SHP77 (cell line): ENCODE results near the gene GAB1.

ENCODE experiments used
- DNase-seq, 2 experiments: peaks; one replicate each; lab custom pipeline; 2025; lab: John Stamatoyannopoulos, UW

GAB1 gene

DNA sequence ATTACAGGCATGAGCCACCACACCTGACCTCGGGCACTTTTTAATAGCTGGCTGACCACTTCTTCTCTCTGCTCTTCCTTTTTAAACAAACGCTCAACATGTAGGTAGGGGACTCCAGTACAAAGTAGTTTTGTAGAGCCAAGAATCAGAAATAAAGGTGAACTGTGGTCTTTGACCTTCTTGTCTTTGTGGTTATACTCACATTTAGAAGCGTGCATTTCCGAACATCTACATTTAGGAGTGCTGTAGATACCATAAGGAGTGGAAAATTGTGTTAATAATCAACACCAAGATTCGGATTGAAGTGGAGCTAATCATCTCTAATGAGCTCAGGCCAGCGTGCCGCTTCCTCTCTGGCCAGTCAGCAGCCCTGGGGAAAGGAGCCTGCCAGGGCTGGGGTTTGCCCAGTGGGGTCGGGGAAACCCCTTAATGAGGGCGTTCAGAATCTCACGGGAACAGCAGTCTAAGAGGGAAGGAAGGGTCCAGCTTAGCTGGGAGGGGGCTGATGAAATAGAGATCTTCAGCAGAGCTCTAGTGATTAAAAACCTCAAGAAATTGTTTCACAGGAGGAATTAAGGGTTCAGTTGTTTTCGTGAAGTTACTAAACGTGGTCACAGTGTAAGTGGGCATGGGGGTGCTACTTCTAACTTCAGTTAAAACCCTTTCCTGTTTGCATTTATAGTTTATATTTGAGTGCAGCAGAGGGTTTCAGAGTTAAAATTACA is 81.2 kb downstream of the GAB1 start:
- no peak for DNase-seq

DNA sequence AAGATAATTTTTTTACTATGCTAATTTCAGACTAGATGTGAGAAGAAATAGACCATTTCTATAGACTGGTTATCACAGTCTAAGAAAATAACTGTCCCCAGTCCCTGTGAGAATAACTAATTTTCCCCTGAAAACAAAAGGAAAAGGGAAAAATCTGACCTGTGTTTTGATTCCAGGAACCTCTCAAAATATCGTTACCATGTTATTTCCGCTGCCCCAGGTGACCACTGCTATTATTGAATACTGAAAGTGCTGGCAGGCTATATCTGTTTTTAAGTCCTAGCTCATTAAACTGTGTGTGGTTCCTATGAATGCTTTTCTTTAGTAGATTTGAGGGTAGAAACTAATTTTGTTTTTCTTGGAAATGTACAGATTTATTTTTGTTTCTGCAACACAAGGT is 83.6 kb downstream of the GAB1 start:
- no peak for DNase-seq

DNA sequence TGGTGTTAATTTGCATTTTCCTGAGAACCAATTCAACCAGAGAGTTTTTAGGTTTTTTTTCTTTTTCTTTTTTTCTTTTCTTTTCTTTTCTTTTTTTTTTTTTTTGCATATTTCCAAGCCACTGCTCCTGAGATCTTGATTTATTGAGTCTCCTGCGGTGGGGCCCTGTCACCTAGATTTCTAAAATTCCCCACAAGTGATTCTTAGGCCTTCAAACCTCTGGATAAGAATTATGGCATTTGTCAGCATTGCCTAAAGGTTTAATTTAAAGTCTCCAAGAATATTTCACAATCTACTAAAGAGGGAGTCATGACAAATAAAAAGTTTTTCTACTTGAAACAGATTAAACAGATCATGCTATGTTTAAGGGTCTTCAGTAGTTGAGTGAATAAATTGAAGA is 84.9 kb downstream of the GAB1 start:
- DNase-seq = no peak

DNA sequence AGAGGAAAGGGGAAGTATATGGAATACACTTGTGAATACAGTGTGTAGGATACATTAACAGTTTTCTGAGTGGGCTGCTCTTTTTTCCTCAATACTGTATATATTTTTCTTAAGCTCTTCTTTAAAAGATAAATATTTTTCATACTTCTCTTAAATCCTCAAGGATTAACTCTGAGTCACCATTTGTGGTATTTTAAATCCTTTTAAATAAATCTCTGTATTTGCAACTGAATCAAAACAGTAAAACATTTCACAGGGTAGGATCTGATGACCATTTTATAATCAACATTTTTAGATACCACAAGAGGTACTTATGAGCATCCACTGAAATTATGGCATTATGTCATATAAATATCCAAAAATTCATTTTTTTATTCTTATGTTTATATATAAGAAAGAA is 87.6 kb downstream of the GAB1 start:
- DNase-seq = no peak

DNA sequence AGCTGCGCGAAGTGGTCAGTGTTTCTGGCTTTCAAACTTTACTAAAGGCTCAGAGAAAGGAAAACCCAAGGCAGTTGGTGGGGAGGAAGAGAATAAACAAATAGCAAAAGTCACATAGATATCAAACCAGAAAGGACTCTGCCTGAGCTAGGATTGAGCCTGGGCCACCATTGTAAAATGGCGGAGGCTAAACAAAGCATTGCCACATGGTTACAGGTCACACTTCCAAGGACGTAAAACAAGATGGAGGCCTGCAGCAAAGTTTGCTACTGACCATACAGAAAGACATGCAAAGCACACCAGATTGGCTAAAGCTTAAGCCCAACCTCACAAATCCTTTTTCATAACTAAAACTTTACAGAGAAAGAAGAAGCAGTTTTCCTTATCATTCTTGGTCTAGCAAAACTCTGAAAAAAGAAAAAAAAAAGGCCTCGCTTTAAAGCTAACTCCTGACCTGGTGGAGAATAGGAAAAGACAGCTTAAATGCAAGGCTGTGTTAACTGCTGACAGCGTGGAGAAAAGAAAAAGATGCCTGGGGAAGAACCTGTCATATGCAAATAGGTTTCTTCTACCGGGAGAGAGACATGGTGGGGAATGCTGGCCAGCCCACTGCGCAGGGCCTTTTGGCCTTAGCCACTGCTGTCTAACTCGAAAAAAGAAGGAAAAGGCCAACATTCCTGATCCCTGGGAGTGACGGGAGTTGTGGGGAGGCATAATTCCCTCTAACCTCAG is 95.0 kb downstream of the GAB1 start:
- no peak for DNase-seq

DNA sequence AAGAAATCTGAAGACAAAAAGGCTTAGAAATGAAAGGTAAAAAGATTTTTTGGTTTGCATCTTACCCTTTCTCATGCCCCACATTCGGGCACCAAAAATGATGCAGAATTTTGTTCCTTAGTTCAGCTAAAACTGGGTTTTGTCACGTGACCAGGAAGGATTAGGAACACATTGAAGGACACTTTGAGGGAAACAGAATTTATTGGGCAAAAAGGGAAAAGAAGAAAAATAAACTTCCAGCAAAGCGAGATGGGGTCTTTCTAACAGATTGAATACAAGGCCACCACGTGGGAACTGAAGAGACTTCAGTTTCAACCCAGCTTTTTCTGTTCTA is 95.5 kb downstream of the GAB1 start:
- DNase-seq = no peak

DNA sequence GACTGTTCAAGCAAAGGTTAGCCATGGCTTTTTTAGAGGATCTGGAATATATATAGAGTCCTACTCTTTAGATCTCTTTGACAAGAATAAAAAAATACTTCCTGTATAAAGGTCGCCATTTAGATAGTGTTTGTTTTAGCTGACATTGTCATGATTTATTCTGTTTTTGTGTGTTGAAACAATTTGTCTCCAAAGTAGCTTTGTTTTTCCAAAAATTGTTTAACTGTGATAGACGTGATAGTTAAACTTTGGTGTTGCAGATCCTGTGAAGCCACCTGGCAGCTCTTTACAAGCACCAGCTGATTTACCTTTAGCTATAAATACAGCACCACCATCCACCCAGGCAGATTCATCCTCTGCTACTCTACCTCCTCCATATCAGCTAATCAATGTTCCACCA is 96.6 kb downstream of the GAB1 start:
- DNase-seq = no peak

DNA sequence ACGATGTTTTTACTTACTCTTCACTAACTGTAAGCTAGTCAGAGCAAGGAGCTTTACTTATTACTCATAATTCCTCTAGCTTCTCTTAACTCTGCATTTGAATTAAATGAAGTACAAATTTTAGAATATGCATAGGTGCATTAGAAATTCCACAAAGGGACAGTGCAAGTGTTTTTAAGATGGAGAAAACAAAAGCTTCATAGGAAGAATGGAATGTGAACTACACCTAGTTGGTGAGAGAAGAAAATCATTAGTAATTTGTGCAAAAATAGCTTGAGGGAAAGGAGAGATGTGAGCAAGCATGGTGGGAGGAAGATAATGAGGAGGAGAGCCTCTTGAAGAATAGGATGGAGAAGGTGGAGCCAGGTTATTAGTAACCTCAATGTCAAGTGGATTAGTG is 99.3 kb downstream of the GAB1 start:
- DNase-seq = no peak

DNA sequence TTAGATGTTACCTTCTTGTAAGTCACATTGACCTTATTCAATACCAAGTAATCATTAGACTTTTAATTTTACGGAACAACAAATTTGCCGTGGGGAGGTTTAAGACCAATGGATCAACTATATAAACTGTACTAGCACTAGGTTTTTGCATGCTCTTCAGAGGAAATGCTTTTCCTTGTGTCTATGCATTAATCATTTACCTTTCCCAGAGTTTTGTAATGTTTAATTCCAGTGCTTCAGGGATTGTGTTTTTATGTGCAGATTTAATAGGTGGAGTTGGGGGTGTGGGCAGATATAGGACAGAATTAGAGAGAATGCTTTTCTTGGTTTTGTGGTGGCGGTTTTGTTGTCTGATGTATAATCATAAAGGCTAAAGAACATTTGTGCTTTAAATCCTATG is 100.8 kb downstream of the GAB1 start:
- no peak for DNase-seq

DNA sequence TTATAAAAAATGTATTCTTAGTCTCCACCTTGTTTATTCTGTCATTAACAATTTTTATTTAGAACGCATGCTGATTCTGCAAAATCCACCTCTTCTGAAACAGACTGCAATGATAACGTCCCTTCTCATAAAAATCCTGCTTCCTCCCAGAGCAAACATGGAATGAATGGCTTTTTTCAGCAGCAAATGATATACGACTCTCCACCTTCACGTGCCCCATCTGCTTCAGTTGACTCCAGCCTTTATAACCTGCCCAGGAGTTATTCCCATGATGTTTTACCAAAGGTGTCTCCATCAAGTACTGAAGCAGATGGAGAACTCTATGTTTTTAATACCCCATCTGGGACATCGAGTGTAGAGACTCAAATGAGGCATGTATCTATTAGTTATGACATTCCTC is 101.3 kb downstream of the GAB1 start:
- DNase-seq = peak; percentile 1 to 13

DNA sequence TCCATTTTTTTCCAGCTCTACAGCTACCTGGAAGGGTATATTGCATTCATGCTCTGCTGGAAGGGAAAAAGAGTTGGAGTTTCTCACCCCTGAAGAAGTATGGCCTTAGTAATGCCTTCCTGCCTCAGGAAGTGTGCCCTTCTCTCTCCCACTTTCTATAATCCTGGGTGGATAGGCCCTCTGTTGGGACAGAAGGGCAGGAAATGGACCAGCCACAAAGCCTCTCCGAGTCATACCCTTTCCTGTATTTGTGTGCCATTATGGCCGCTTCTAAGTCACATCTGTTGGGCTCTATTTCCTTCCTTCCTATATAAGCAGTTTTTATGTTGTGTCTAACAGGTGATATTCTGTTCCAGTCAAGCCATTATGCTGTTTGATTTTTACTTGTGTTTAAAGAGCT is 102.0 kb downstream of the GAB1 start:
- no peak for DNase-seq

DNA sequence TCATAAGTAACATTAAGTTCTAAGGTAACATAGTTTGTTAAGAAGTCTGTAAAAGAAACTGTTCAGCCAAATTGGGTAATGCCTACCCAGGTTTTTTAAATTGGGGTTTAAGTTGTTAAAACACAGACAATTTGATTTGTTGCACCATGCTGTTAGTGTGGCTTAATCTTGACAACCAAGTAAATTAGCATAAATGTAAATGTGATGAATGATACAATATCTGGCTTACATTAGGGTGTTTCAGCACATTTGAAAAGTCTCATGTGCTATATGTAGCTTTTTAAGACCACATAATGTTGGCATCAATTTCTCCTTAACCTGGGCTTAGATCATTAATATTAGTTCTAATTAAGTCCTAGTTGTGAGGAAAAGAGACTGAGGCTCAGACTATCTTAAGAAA is 104.4 kb downstream of the GAB1 start:
- DNase-seq = no peak

DNA sequence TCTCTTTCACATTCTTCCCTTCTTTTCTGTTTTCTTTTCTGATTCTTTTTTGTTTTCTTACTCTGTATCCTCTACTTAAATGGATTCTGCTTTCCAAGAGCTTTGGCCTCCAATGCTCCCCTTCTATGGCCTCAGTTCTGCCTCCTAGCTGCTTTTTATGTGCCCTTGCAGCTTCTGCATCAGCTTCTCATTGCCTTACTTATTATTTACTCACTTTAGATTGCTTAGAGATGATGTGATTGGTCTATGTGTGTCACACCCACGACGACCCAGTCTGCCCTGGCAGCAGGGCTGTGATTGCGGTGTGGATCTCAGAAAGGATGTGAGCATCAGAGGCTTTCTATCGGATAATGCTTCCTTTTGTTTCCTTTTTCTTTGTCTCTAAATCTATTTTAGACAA is 105.0 kb downstream of the GAB1 start:
- DNase-seq = no peak

DNA sequence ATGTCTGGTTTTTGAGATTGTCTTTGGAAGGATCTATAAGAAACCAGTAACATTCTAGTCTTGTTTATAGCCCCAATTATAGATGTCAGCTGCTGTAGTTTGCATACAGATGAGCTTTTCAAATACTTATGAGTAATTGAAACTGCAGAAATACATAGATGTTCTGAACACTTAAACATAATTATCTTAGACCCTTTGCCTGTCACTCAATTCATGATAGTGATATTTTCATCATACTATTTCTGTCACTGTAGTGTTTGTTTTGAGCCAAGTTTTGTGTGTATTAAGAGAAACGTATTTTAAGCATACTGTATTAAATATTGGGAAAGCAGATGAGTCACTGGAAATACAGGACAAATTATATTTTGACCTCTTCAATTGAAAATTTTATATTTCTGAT is 107.1 kb downstream of the GAB1 start:
- no peak for DNase-seq

DNA sequence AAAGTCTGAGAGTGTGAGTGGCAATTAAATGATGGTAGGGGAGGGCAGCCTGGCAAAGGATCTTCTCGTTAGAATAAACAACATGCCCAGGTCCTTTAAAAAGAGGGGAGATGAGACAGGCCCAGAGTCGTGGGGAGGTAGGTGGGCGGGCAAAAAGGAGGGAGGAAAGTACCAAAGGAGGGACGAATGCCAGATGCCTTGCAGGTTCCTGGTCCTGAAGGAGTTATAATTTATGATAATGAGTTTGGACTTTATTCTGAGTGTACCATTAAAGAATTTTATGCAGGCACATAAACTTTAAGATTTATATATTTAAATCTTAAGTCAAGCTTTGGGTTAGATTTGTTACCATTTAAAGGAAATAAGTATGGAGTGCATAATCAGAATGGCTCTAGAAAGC is 114.5 kb downstream of the GAB1 start:
- no peak for DNase-seq

DNA sequence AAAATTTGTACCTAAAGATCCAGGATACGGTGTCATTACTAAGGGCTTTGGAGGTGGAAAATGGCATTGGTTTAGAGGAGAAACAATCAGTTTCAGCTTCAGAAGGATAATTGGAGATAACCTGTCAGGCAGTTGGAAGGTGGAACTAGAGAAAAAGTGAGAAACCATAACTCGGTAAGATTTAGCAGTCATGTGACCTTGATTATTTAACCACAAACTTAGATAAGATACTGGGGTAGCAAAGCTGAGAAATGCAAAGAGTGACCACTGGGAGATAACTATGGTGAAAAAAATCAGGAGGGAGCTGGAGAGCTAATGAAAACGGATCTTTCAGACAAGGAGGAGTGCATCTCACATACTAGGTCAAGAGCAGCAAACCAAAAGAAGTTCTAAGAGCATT is 118.5 kb downstream of the GAB1 start:
- no peak for DNase-seq

DNA sequence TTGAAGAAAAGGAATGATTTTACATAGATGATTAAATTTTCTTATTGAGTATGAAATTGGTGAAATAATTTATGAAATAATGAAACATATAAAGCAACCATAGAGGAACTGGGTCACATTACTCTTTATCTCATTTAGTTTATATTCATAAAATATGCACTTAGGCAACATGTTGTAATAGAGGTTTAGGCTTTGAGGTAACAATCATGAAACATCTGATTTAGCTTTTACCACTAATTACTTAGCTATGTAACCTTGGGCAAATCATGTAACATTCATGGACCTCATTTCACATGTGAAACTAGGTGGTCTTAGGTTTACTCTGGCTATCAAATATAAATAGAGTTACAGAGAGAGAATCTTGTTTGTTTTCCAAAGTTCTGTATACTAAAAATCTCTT is 122.3 kb downstream of the GAB1 start:
- no peak for DNase-seq

DNA sequence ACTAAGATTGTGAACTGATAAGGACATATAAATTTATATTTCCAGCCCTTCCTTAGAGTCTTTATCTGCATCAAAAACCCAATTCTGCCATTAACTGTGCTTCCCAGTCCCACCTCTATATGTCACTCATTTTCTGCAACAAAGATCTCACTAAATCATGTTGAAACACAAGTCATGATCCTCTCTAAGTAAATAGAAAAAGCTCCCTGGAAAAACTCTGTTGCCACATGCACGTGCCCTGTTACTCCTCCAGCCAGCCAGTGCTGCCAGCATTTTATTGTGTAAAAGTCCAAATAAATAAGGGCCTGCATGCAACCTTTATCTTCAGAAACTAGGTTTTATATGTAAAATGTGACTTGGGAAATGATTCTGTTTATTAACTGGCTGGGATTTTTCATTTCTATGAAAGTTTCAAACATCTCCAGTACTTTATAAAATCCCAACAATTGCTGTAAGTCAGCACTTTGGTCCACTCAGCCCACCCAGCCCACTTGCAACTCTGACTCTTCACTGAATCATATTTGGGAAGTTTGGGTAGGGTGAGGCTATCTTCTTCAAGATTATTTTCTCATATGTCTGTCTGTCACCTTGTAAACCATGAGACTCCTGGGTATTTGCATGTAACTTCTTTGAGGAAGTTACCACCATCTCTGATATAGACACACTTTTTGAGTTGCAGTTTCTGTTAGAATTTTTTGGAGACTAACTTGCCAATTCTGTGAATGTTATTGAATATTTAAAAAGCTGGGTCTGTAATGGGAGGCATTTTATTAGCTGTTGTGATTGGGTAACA is 136.9 kb downstream of the GAB1 start:
- no peak for DNase-seq

DNA sequence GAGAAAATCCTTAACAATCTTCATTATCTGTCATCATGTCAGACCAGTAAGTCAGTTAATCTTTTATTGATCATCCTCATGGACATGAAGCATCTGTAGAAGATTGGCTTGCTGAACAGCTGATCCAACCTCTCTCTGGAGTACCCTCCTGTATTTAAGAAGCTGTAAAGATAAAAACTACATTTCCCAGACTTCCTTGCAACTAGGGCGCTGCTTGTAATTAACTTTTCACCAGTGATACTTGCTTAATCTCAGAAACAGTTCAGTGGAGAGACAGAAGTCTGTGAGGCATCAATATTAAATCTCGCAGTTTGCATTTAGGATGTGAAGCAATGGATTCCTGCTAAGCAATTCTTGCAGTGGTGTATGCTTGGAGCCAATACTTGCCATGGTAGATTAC is 140.8 kb downstream of the GAB1 start:
- DNase-seq = no peak

DNA sequence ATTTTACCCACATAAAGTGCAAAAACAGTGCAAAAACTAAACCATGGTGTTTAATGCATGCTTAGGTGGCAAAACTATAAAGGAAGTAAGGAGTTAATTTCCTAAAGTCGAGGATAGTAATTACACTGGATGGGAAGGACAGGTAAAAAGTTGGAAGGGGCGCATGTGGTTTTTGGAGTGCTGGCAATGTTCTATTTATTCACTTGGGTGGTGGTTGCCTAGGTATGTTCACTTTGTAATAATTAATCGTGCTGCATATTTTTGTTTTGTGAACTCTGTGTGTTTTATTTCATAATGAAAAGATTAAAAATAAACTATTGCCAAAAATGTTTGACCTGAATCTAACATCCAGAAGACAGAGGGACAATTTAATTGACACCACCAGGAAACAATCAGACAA is 144.7 kb downstream of the GAB1 start:
- DNase-seq = no peak

DNA sequence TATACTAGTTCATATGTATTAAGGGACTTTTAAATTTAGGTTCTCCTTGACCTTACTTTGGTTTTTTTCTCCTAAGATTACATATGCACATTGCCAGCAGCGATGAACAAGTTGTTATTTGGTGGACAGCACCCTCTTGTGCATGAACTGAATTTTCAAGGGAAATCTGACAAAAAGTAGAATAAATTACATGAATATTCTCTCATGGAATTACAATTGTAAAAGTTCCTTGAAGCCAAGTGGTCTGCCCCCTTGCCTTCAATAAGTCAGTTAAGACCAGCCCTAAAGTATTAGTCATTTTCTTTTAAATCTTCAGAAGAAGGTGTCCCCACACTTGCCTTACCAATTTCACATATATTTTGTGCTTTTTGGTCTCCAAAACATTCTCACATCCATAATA is 146.2 kb downstream of the GAB1 start:
- no peak for DNase-seq

DNA sequence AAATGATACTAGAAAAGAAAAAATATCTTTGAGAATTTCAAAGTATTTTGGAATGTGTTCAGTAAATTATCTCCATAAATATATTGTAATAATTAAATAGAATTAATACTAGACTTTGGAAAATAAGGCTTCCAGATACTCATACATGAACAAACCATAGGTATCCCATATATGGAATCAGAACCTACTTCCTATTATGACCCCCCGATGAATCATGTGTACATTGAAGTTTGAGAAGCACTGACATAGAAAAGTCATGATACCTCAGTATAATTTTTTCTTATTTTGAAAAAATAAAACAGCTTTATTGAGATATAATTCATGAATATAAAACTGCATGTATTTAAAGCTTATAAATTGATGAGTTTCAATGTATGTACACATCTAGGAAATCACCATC is 149.6 kb downstream of the GAB1 start:
- DNase-seq = no peak

DNA sequence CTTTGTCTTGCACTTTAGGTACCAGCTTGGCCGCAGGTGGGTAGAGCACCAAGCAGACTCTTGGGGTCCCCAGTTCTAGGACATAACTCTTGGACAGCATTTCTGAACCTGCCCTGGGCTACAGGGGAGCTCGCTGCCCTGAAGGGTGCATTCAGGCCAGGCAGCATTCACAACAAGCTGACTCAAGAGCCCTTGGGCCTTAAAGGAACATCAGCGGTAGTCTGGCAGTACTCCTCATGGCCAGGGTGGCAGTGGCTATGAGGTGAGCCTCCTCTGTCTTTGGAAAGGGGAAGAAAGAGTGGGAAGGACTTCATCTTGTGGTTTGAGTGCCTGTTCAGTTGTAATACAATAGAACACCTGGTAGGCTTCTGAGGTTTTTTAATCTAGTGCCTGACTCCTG is 152.0 kb downstream of the GAB1 start:
- DNase-seq = no peak
